Osteoblast (primary cell): ENCODE data around the gene CDIPT. TPM values are rescaled to one million over a fixed set of nuclear protein-coding genes. Genes with fewer than 3 reads are reported as not detected.
A peak's percentile ranks its signal among the peaks of the same experiment; 100 is the strongest.

Experiments used
- DNase-seq: peaks from one replicate; pipeline ENCODE4 v3.0.0; 2011; ENCODE audit warnings: low spot score, mixed read lengths; ENCODE audit not compliant: insufficient read length; ENCODE audit errors: missing footprints
- H2AFZ ChIP-seq: 2 replicates; pipeline ENCODE4 v1.6.0; 2011; ENCODE audit warnings: mild to moderate bottlenecking, low read length
- H3K27ac ChIP-seq: 2 replicates; pipeline ENCODE4 v1.5.1; 2011; ENCODE audit warnings: mild to moderate bottlenecking, low read depth, low read length, moderate library complexity
- H3K27me3 ChIP-seq: 2 replicates; pipeline ENCODE4 v1.6.0; 2012; ENCODE audit warnings: mild to moderate bottlenecking, control low read depth, inconsistent platforms, low read length, moderate library complexity; ENCODE audit not compliant: insufficient read depth
- H3K36me3 ChIP-seq: 2 replicates; pipeline ENCODE4 v1.5.1; 2011; ENCODE audit warnings: mild to moderate bottlenecking, low read length, control low read depth, moderate library complexity; ENCODE audit not compliant: insufficient read depth
- H3K4me1 ChIP-seq: 2 replicates; pipeline ENCODE4 v1.5.1; 2011; ENCODE audit warnings: mild to moderate bottlenecking, low read length, control low read depth, moderate library complexity; ENCODE audit not compliant: insufficient read depth
- H3K4me2 ChIP-seq: 2 replicates; pipeline ENCODE4 v1.6.0; 2011; ENCODE audit warnings: mild to moderate bottlenecking, low read length; ENCODE audit not compliant: insufficient read depth
- H3K4me3 ChIP-seq: fragments of 200-600 bp; sonication (generic); 3 replicates; pipeline ENCODE4 v1.5.1; 2012; ENCODE audit warnings: mild to moderate bottlenecking, low read length, inconsistent platforms; ENCODE audit not compliant: insufficient read depth
- H3K79me2 ChIP-seq: 2 replicates; pipeline ENCODE4 v1.6.0; 2012; ENCODE audit warnings: mild to moderate bottlenecking, low read length, control low read depth, inconsistent platforms; ENCODE audit not compliant: insufficient read depth
- H3K9me3 ChIP-seq: 2 replicates; pipeline ENCODE4 v1.5.1; 2011; ENCODE audit warnings: low read depth, low read length, control low read depth
- H4K20me1 ChIP-seq: 2 replicates; pipeline ENCODE4 v1.6.0; 2012; ENCODE audit warnings: mild to moderate bottlenecking, low read length, control low read depth; ENCODE audit not compliant: insufficient read depth
- total RNA-seq: library from RNA; depleted of rRNA; stranded (reverse); fragments of >200 nt; gene quantifications from 2 replicates; pipeline ENCODE4 v1.2.3, GENCODE V29; 2012
- TF ChIP-seq, protein P1 (sequence below): IDR thresholded peaks from 2 replicates; pipeline ENCODE4 v1.5.1; 2011; ENCODE audit warnings: mild to moderate bottlenecking, low read depth, low read length, moderate library complexity; ENCODE audit errors: extremely low read depth

Gene CDIPT
- total RNA-seq, 1 donor: 105 TPM

- H4K20me1 ChIP-seq: no peaks in the 10 kb centered on the region
- H3K4me3 ChIP-seq: peak overlapping the region; percentile 43
- peak overlapping the region; percentile 59 for H2AFZ ChIP-seq
- H3K9me3 ChIP-seq: no peaks in the 10 kb centered on the region
- peaks cover 28% of the 10 kb centered on the region for H3K27me3 ChIP-seq
- peak; percentile 86 for DNase-seq
- H3K27ac ChIP-seq: no peak overlapping the region
- no peaks in the 10 kb centered on the region for H3K36me3 ChIP-seq
- H3K4me1 ChIP-seq: no peaks in the 10 kb centered on the region
- TF ChIP-seq, protein P1, sequence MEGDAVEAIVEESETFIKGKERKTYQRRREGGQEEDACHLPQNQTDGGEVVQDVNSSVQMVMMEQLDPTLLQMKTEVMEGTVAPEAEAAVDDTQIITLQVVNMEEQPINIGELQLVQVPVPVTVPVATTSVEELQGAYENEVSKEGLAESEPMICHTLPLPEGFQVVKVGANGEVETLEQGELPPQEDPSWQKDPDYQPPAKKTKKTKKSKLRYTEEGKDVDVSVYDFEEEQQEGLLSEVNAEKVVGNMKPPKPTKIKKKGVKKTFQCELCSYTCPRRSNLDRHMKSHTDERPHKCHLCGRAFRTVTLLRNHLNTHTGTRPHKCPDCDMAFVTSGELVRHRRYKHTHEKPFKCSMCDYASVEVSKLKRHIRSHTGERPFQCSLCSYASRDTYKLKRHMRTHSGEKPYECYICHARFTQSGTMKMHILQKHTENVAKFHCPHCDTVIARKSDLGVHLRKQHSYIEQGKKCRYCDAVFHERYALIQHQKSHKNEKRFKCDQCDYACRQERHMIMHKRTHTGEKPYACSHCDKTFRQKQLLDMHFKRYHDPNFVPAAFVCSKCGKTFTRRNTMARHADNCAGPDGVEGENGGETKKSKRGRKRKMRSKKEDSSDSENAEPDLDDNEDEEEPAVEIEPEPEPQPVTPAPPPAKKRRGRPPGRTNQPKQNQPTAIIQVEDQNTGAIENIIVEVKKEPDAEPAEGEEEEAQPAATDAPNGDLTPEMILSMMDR: no peak
- H3K4me2 ChIP-seq: peak overlapping the region; percentile 67
- H3K79me2 ChIP-seq: no peaks in the 10 kb centered on the region
Observed at GRCh38 chr16:29876594-29877249, 13.7 kb upstream of the CDIPT start.

GRCh38 chr16:29876217-29876593 lies 13.2 kb upstream of the CDIPT start:
- no peaks in the 10 kb centered on the region for H3K9me3 ChIP-seq
- H3K4me1 ChIP-seq: no peaks in the 10 kb centered on the region
- no peak overlapping the region for H2AFZ ChIP-seq
- H3K4me2 ChIP-seq: peak overlapping the region; percentile 67
- H3K27me3 ChIP-seq: peaks cover 28% of the 10 kb centered on the region
- H3K36me3 ChIP-seq: no peaks in the 10 kb centered on the region
- no peaks in the 10 kb centered on the region for H3K79me2 ChIP-seq
- peak overlapping the region; percentile 43 for H3K4me3 ChIP-seq
- no peaks in the 10 kb centered on the region for H4K20me1 ChIP-seq
- TF ChIP-seq, protein P1: no peak
- no peak overlapping the region for H3K27ac ChIP-seq
- DNase-seq: peak; percentile 67

- Histone ChIP-seq H3K4me2 (no peak overlapping the region), H3K4me3 (no peak overlapping the region), H3K4me1 (no peaks in the 10 kb centered on the region), H3K27ac (no peak overlapping the region), H3K79me2 (no peaks in the 10 kb centered on the region), H3K27me3 (peaks cover 28% of the 10 kb centered on the region), H3K9me3 (no peaks in the 10 kb centered on the region), H2AFZ (no peak overlapping the region), H4K20me1 (no peaks in the 10 kb centered on the region), H3K36me3 (no peaks in the 10 kb centered on the region)
- DNase-seq: peak; percentile 43
- TF ChIP-seq, protein P1: no peak
Observed at GRCh38 chr16:29875206-29875605, 12.2 kb upstream of the CDIPT start.

GRCh38 chr16:29873319-29873718 lies 10.3 kb upstream of the CDIPT start:
- Histone ChIP-seq H3K9me3 (no peaks in the 10 kb centered on the region), H3K4me1 (no peaks in the 10 kb centered on the region), H3K79me2 (no peaks in the 10 kb centered on the region), H3K4me3 (no peak overlapping the region), H3K27ac (no peak overlapping the region), H4K20me1 (no peaks in the 10 kb centered on the region), H2AFZ (no peak overlapping the region), H3K4me2 (no peak overlapping the region), H3K36me3 (no peaks in the 10 kb centered on the region), H3K27me3 (peaks cover 28% of the 10 kb centered on the region)
- TF ChIP-seq, protein P1: no peak
- DNase-seq: peak; percentile 29
